GM12878 (cell line): ENCODE results near the gene NR3C1. TPM values are rescaled to one million over a fixed set of nuclear protein-coding genes. Genes with fewer than 3 reads are reported as not detected.

Experiments used
- ATAC-seq: fragments of 200-7000 bp; cut with Tn5 transposase; 3 replicates; pipeline ENCODE4 v1.9.1; 2020; ENCODE audit warnings: mild to moderate bottlenecking, moderate library complexity
- BruUV-seq: library from RNA; stranded (reverse); fragments of 400-500 nt; replicated peaks from 2 replicates; lab custom pipeline; 2021; lab: Mats Ljungman, UMichigan
- CTCF ChIA-PET: fragments of 300-600 bp; sonication (Branson Sonifier 250); formaldehyde crosslinking; extraction: SDS; loops from one replicate; lab custom pipeline; 2021; ENCODE audit warnings: inconsistent platforms; lab: Yijun Ruan, JAX
- POLR2A ChIA-PET: fragments of 350-600 bp; formaldehyde crosslinking; extraction: SDS; loops from one replicate; lab custom pipeline; 2021; ENCODE audit warnings: inconsistent platforms; lab: Charles Lee
- RAD21 ChIA-PET: fragments of 300-600 bp; sonication (Branson Sonifier 250); formaldehyde crosslinking; loops from one replicate; lab custom pipeline; 2023; ENCODE audit warnings: antibody characterized with exemption; ENCODE audit not compliant: unreplicated experiment; lab: Charles Lee
- SMC1A ChIA-PET: fragments of 300-600 bp; sonication (Branson Sonifier 250); formaldehyde crosslinking; loops from one replicate; lab custom pipeline; 2023; ENCODE audit not compliant: unreplicated experiment, uncharacterized antibody; lab: Charles Lee
- DNase-seq: peaks from one replicate; pipeline ENCODE4 v3.0.0-alpha.2; 2011; ENCODE audit warnings: low read depth, low spot score
- FAIRE-seq: peaks from 3 replicates; lab custom pipeline; 2011; peaks lifted over from hg19 to GRCh38; lab: Jason Lieb, UNC
- H2AFZ ChIP-seq: 2 replicates; pipeline ENCODE4 v1.6.0; 2011; ENCODE audit warnings: low read depth, low read length, control low read depth; ENCODE audit not compliant: control insufficient read depth
- H3K27ac ChIP-seq: 2 replicates; pipeline ENCODE4 v1.5.1; 2011; ENCODE audit warnings: control low read depth; ENCODE audit not compliant: control insufficient read depth, insufficient read depth
- H3K27me3 ChIP-seq, 2 experiments: replicated peaks in 1 of 2; 2 replicates each; pipeline versions ENCODE4 v1.6.0 to v1.6.1; 2011; ENCODE audit warnings: low read length in 1 of 2; ENCODE audit not compliant: control insufficient read depth in 2 of 2, insufficient read depth in 2 of 2
- H3K36me3 ChIP-seq, 2 experiments: 2 replicates each; pipeline ENCODE4 v1.5.1; 2011; ENCODE audit warnings: low read length in 1 of 2; ENCODE audit not compliant: control insufficient read depth in 2 of 2, insufficient read depth in 2 of 2
- H3K4me1 ChIP-seq: 2 replicates; pipeline ENCODE4 v1.6.1; 2011; ENCODE audit warnings: mild to moderate bottlenecking, low read length, moderate library complexity, mixed read lengths; ENCODE audit not compliant: control insufficient read depth, insufficient read depth
- H3K4me2 ChIP-seq: 2 replicates; pipeline ENCODE4 v1.6.0; 2011; ENCODE audit warnings: control low read depth; ENCODE audit not compliant: control insufficient read depth, insufficient read depth
- H3K4me3 ChIP-seq: fragments of 200-600 bp; sonication (generic); 2 replicates; pipeline ENCODE4 v1.5.1; 2016
- H3K79me2 ChIP-seq: 2 replicates; pipeline ENCODE4 v1.6.0; 2011; ENCODE audit warnings: low read length; ENCODE audit not compliant: control insufficient read depth, insufficient read depth
- H3K9ac ChIP-seq: 2 replicates; pipeline ENCODE4 v1.8.0; 2011; ENCODE audit warnings: low read length, control low read depth, mixed read lengths; ENCODE audit not compliant: control insufficient read depth, insufficient read depth
- H3K9me3 ChIP-seq: replicated peaks from 3 replicates; pipeline ENCODE4 v1.5.1; 2011; ENCODE audit warnings: mild to moderate bottlenecking, low read length; ENCODE audit not compliant: control insufficient read depth, insufficient read depth
- H4K20me1 ChIP-seq: 2 replicates; pipeline ENCODE4 v1.6.0; 2011; ENCODE audit not compliant: control insufficient read depth, insufficient read depth
- BCLAF1 ChIP-seq: fragments of 450-650 bp; IDR thresholded peaks from 2 replicates; pipeline ENCODE4 v1.6.1; 2017; ENCODE audit warnings: antibody characterized with exemption, mild to moderate bottlenecking, moderate library complexity
- CBX5 ChIP-seq: sonication (generic); IDR thresholded peaks from 2 replicates; pipeline ENCODE4 v1.6.1; 2016; ENCODE audit warnings: low read depth, moderate library complexity, mild to moderate bottlenecking, inconsistent platforms
- CREB1 ChIP-seq: IDR thresholded peaks from 2 replicates; pipeline ENCODE4 v1.6.1; 2012; ENCODE audit warnings: low read depth, mild to moderate bottlenecking, inconsistent platforms
- EP300 ChIP-seq, 2 experiments: fragments of 150-350 bp in 1 of 2; IDR thresholded peaks; 2 replicates each; pipeline ENCODE4 v1.6.1; 2011 to 2012; ENCODE audit warnings: low read depth in 2 of 2, low read length in 2 of 2, borderline replicate concordance in 1 of 2, improper control_type of control experiment in 1 of 2, inconsistent platforms in 1 of 2; ENCODE audit not compliant: control insufficient read depth in 1 of 2
- ETV6 ChIP-seq, 2 experiments: fragments of 450-650 bp in 1 of 2; IDR thresholded peaks in 1 of 2; conservative IDR thresholded peaks in 1 of 2; 2 replicates each; pipeline ENCODE4 v1.6.1; 2014; ENCODE audit warnings: antibody characterized with exemption in 1 of 2, borderline replicate concordance in 1 of 2, low read depth in 1 of 2, mild to moderate bottlenecking in 1 of 2, moderate library complexity in 1 of 2
- FOS ChIP-seq: IDR thresholded peaks from 3 replicates; pipeline ENCODE4 v1.6.1; 2011; ENCODE audit warnings: borderline replicate concordance; ENCODE audit not compliant: insufficient read length; ENCODE audit errors: extremely low read depth
- GATAD2B ChIP-seq: fragments of 450-650 bp; conservative IDR thresholded peaks from 2 replicates; pipeline ENCODE4 v1.6.1; 2017; ENCODE audit warnings: low read depth, mild to moderate bottlenecking, moderate library complexity
- MEF2B ChIP-seq: fragments of 450-650 bp; IDR thresholded peaks from 2 replicates; pipeline ENCODE4 v1.6.1; 2018; ENCODE audit warnings: mild to moderate bottlenecking, moderate library complexity; ENCODE audit not compliant: partially characterized antibody, poor library complexity, severe bottlenecking
- PAX5 ChIP-seq: IDR thresholded peaks from 2 replicates; pipeline ENCODE4 v1.6.1; 2011; ENCODE audit warnings: low read depth, low read length, borderline replicate concordance
- POLR2A ChIP-seq: IDR thresholded peaks from 2 replicates; pipeline ENCODE4 v1.6.1; 2011; ENCODE audit warnings: low read depth, mild to moderate bottlenecking, low read length
- RAD21 ChIP-seq: IDR thresholded peaks from 2 replicates; pipeline ENCODE4 v1.6.1; 2011; ENCODE audit warnings: mild to moderate bottlenecking, low read depth, low read length, moderate library complexity; ENCODE audit not compliant: insufficient read depth
- RB1 ChIP-seq: fragments of 450-650 bp; formaldehyde crosslinking; IDR thresholded peaks from 2 replicates; pipeline ENCODE4 v1.6.1; 2017; ENCODE audit warnings: mild to moderate bottlenecking, borderline replicate concordance
- RCOR1 ChIP-seq: conservative IDR thresholded peaks from 2 replicates; pipeline ENCODE4 v1.6.1; 2012; ENCODE audit warnings: low read depth, low read length, improper control_type of control experiment
- SPI1 ChIP-seq: IDR thresholded peaks from 2 replicates; pipeline ENCODE4 v1.6.1; 2011; ENCODE audit warnings: low read depth, mild to moderate bottlenecking, low read length, moderate library complexity, borderline replicate concordance; ENCODE audit not compliant: insufficient read depth
- SREBF1 ChIP-seq: IDR thresholded peaks from 2 replicates; pipeline ENCODE4 v1.6.1; 2012; ENCODE audit warnings: mild to moderate bottlenecking, low read length
- SRF ChIP-seq, 2 experiments: IDR thresholded peaks; 2 replicates each; pipeline ENCODE4 v1.6.1; 2011; ENCODE audit warnings: low read depth in 2 of 2, low read length in 2 of 2, mild to moderate bottlenecking in 1 of 2, moderate library complexity in 1 of 2
- TCF12 ChIP-seq: IDR thresholded peaks from 2 replicates; pipeline ENCODE4 v1.6.1; 2011; ENCODE audit warnings: low read depth, mild to moderate bottlenecking, low read length
- USF2 ChIP-seq: IDR thresholded peaks from 2 replicates; pipeline ENCODE4 v1.6.1; 2011; ENCODE audit warnings: low read depth, low read length, improper control_type of control experiment, borderline replicate concordance
- YBX1 ChIP-seq: fragments of 450-650 bp; IDR thresholded peaks from 2 replicates; pipeline ENCODE4 v1.6.1; 2016; ENCODE audit warnings: antibody characterized with exemption
- ZNF217 ChIP-seq: fragments of 450-650 bp; IDR thresholded peaks from 2 replicates; pipeline ENCODE4 v1.6.1; 2017; ENCODE audit warnings: antibody characterized with exemption, mild to moderate bottlenecking
- ZNF274 ChIP-seq: IDR thresholded peaks from one replicate; pipeline ENCODE4 v1.8.0; 2011; ENCODE audit not compliant: insufficient read length, insufficient read depth
- WGBS: methylation state at CpG from one replicate; pipeline ENCODE4 v1.1.6; 2016; ENCODE audit warnings: low lambda C conversion rate; ENCODE audit not compliant: insufficient replicate concordance, insufficient coverage; ENCODE audit errors: missing lambda C conversion rate; 5-methylcytosine and 5-hydroxymethylcytosine counted together
- in situ Hi-C: fragments of 300-500 bp; cut with MboI; formaldehyde crosslinking; loops from 9 replicates; pipeline ENCODE4 v1.14.3; 2018; ENCODE audit warnings: mixed read lengths
- intact Hi-C: fragments of 100-400 bp; cut with micrococcal nuclease; formaldehyde crosslinking; loops from one replicate; pipeline ENCODE4 v1.14.2; 2022; ENCODE audit not compliant: unreplicated experiment
- polyA plus RNA-seq, 11 experiments: library from polyadenylated mRNA; depleted of rRNA in 4 of 11; unstranded in 6 of 11; stranded (reverse) in 5 of 11; fragments of >200 nt; fragmentation: Nextera tagmentation in 4 of 11; fragmentation: Illumina TruSeq in 1 of 11; extraction: Ambion mirVana in 4 of 11; extraction: Trizol in 1 of 11; gene quantifications; 1 replicate in 1 of 11; 2 replicates in 10 of 11; pipeline versions ENCODE4 v1.2.1 to v1.2.3, GENCODE V29; 2011 to 2016; ENCODE audit warnings: inconsistent platforms in 2 of 11, missing spikeins in 2 of 11, low read depth in 1 of 11
- total RNA-seq, 4 experiments: library from RNA; depleted of rRNA in 3 of 4; stranded (reverse); fragments of >200 nt in 3 of 4; fragmentation: Illumina TruSeq in 1 of 4; extraction: Trizol in 1 of 4; gene quantifications; 2 replicates each; pipeline versions ENCODE4 v1.2.1 to v1.2.3, GENCODE V29; 2013 to 2021

Gene NR3C1
- total and polyA plus RNA-seq, 10 of the 15 experiments (the other 5 are each of a cell fraction or from before 2014, with no cell fraction given): 49.7 to 141 (median 109) TPM

GRCh38 chr5:143262393-143263174 lies 140.9 kb downstream of the NR3C1 start:
- no peak overlapping the region for H3K4me2 ChIP-seq
- no TSS peak for BruUV-seq
- H4K20me1 ChIP-seq: no peaks in the 10 kb centered on the region
- H3K9me3 ChIP-seq: peaks cover 13% of the 10 kb centered on the region
- no peaks in the 10 kb centered on the region; a peak in 1 of 4 replicates for H3K36me3 ChIP-seq
- SMC1A ChIA-PET: no interaction called here
- H3K27ac ChIP-seq: peak overlapping the region; percentile 42
- no peaks in the 10 kb centered on the region for H3K79me2 ChIP-seq
- FAIRE-seq (no peak), ATAC-seq (peak; percentile 88), DNase-seq (peak; percentile 48)
- H3K27me3 ChIP-seq: no peaks in the 10 kb centered on the region
- POLR2A ChIA-PET: no interaction called here
- peaks cover 11% of the 10 kb centered on the region; the same call in 1 of the 2 replicates for H3K4me1 ChIP-seq
- H3K9ac ChIP-seq: no peak overlapping the region
- H2AFZ ChIP-seq: no peak overlapping the region
- in situ Hi-C loops (no loop called here), intact Hi-C loops (no loop called here)
- no peak overlapping the region for H3K4me3 ChIP-seq
- RAD21 ChIA-PET: no interaction called here
- CTCF ChIA-PET: no interaction called here
- 100% methylated on average over 1 of the region's 1 CpG for WGBS
- TF ChIP-seq EP300 (IDR thresholded peaks at IDR 0.05; ENCODE audit: borderline replicate concordance in 1 of 2, control insufficient read depth in 1 of 2, low read depth in 2 of 2, low read length in 2 of 2) (peak; percentile 32 to 37; a peak in 2 of 4 replicates), RCOR1 (no peak), SPI1 (no peak), USF2 (no peak), TCF12 (0 out of 2 replicates have a peak, but pooled peaks have one; percentile 13), ZNF274 (no peak), GATAD2B (no peak), RB1 (no peak), CREB1 (peak; percentile 70; the same call in 1 of the 2 replicates), BCLAF1 (no peak), MEF2B (peak; percentile 17), SREBF1 (no peak), FOS (no peak), SRF (IDR thresholded peaks at IDR 0.05; ENCODE audit: low read depth in 2 of 2, low read length in 2 of 2) (no peak), RAD21 (peak; percentile 25; the same call in 1 of the 2 replicates), ZNF217 (no peak), POLR2A (no peak), CBX5 (peak; percentile 95), PAX5 (no peak), YBX1 (no peak), ETV6 (conservative IDR thresholded peaks at IDR 0.05 in 1 of 2, IDR thresholded peaks at IDR 0.05 in 1 of 2; ENCODE audit: borderline replicate concordance in 1 of 2, low read depth in 1 of 2) (peak in 1 of 2 experiments; percentile 69; a peak in 1 of 4 replicates)
